SHP77 treated with DMSO at 0.1 percent for 48 hours (cell line): ENCODE data around the gene ZNF583.

Source experiments
- DNase-seq: peaks from one replicate; lab custom pipeline; 2025; lab: John Stamatoyannopoulos, UW

Gene ZNF583

DNA sequence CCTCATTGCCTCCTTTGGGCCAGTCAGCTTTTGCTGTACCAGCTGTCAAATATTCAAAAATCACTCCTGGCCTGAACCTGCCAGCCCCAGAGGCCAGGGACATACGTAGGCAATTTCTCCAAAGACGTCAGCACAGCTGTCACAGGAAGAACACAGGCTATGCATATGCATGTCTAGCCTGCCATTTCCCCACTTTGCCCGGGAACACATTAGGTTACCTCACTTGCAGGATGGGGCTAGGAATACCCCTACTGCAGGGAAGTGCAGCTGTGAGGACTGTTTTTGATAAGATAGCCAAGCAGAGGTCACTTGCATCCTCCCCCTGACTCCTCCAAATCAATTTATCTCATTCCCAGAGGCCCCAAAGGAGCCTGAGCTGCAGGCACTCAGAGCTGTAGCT lies 70.2 kb downstream of the ZNF583 start:
- DNase-seq = no peak

- DNase-seq = no peak
Measured at GRCh38 chr19:56476093-56476492, 72.0 kb downstream of the ZNF583 start.
